ENCODE data around the gene BIRC7.
"Not testable (repeated sequence)": the region's sequence is repeated elsewhere in the genome, so short reads cannot be mapped to it uniquely, and the experiment has no call there.

Gene BIRC7

DNA sequence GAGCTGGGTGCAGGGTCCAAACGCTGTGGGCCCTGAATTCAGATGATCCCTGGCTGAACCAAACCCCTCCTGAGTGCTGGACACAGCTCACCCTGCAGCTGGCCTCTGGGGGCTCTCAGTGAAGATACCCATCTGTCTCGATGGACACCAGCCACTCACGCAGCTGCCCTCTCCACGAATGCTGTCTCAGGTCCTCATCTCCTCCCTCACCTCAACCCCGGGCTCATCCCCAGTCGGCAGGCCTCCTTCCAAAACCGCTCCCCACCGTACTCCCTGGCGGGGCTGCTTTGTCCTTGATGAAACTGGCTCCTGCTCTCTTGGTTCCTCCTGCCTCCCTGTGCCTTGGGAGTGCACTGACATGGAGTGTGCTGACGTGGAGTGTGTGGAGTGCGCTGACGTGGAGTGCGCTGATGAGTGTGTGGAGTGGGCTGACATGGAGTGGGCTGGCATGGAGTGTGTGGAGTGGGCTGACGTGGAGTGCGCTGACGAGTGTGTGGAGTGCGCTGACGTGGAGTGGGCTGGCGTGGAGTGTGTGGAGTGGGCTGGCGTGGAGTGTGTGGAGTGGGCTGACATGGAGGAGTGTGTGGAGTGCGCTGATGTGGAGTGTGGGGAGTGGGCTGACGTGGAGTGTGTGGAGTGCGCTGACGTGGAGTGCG, 15.7 kb upstream of the BIRC7 start:
- H3K4me3 ChIP-seq (ENCODE audit: low read length) = no peak overlapping the region
- H3K27me3 ChIP-seq (ENCODE audit: insufficient read depth, low read length) = peaks cover 9% of the 10 kb centered on the region; the same call in 1 of the 2 replicates
- H3K9me3 ChIP-seq (ENCODE audit: insufficient read depth, low read depth, low read length) = no peaks in the 10 kb centered on the region
- H3K36me3 ChIP-seq (ENCODE audit: insufficient read depth, low read depth, low read length) = no peaks in the 10 kb centered on the region
- H3K27ac ChIP-seq (ENCODE audit: low read length) = no peak overlapping the region
- H3K4me1 ChIP-seq (ENCODE audit: insufficient read depth, low read length) = no peaks in the 10 kb centered on the region
- H3K9ac ChIP-seq (ENCODE audit: low read depth, low read length) = no peak overlapping the region

DNA sequence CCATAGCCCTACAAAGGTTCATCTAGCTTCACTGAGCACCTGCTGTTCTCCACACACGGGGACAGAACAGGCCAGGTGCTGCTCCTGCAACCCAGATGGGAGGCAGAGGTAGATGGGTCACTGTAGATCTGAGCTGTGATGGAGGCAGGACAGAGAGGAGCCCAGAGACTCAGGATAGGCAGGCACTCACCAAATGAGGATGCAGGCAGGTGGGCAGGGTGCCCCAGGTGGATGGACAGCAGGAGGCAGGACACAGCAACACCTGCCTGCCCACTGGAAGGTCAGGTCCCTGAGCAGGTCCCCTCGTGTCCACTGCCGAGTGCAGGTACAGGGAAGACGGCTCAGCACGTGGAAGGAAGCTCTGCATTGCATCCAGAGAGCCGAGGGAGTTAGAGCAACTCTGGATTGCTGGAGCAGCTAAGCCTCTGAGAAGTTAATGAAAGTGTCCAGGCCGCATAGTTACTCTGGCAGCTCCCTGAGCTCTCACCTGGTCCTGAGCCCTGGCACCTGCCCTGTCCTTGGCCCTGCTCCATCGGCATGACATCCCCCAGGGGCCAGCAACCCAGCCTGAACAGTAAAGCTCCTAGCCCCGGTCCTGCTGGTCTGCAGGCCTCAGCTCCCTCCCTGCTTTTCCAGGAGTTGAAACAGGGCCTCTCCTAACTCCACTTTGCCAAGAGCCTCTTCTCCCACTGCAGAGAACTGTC, 14.9 kb upstream of the BIRC7 start:
- Histone ChIP-seq H3K4me1 (ENCODE audit: insufficient read depth, low read length) (no peaks in the 10 kb centered on the region), H3K9me3 (ENCODE audit: insufficient read depth, low read depth, low read length) (no peaks in the 10 kb centered on the region), H3K27me3 (ENCODE audit: insufficient read depth, low read length) (peaks cover 9% of the 10 kb centered on the region; the same call in 1 of the 2 replicates), H3K36me3 (ENCODE audit: insufficient read depth, low read depth, low read length) (no peaks in the 10 kb centered on the region), H3K9ac (ENCODE audit: low read depth, low read length) (no peak overlapping the region), H3K27ac (ENCODE audit: low read length) (no peak overlapping the region), H3K4me3 (ENCODE audit: low read length) (no peak overlapping the region)

DNA sequence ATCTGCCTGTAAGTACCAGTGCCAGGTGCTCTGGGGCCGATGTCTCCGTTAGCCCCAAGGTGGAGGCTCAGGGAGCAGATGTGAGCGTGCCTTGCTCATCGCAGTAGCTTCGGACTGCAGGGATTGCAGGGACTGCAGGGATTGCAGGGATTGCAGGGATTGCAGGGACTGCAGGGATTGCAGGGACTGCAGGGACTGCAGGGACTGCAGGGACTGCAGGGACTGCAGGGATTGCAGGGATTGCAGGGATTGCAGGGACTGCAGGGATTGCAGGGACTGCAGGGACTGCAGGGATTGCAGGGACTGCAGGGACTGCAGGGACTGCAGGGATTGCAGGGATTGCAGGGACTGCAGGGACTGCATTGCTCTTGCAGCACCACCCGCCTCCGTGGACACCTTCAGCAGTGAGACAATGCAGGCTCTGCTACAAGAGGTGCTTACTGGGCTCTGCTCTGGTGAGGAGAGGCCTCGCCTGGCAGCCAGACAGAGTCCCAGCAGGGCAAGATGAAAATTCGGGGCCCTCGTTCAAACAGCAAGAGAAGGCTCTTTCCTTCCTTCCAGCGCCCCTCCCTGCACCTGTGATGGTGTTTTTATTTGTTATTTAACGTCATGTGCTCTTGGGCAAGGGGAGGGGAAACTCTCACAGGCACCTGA, 14.2 kb upstream of the BIRC7 start:
- not testable (repeated sequence) for H3K27ac ChIP-seq (ENCODE audit: low read length); H3K4me3 ChIP-seq (ENCODE audit: low read length); H3K36me3 ChIP-seq (ENCODE audit: insufficient read depth, low read depth, low read length); H3K4me1 ChIP-seq (ENCODE audit: insufficient read depth, low read length); H3K9me3 ChIP-seq (ENCODE audit: insufficient read depth, low read depth, low read length); H3K9ac ChIP-seq (ENCODE audit: low read depth, low read length); H3K27me3 ChIP-seq (ENCODE audit: insufficient read depth, low read length)

GRCh38 chr20:63222541-63222940, 13.2 kb upstream of the BIRC7 start:
- Histone ChIP-seq H3K4me1 (ENCODE audit: insufficient read depth, low read length) (no peaks in the 10 kb centered on the region), H3K27ac (ENCODE audit: low read length) (no peak overlapping the region), H3K9ac (ENCODE audit: low read depth, low read length) (no peak overlapping the region), H3K4me3 (ENCODE audit: low read length) (no peak overlapping the region), H3K27me3 (ENCODE audit: insufficient read depth, low read length) (peaks cover 9% of the 10 kb centered on the region; the same call in 1 of the 2 replicates), H3K9me3 (ENCODE audit: insufficient read depth, low read depth, low read length) (no peaks in the 10 kb centered on the region), H3K36me3 (ENCODE audit: insufficient read depth, low read depth, low read length) (no peaks in the 10 kb centered on the region)

DNA sequence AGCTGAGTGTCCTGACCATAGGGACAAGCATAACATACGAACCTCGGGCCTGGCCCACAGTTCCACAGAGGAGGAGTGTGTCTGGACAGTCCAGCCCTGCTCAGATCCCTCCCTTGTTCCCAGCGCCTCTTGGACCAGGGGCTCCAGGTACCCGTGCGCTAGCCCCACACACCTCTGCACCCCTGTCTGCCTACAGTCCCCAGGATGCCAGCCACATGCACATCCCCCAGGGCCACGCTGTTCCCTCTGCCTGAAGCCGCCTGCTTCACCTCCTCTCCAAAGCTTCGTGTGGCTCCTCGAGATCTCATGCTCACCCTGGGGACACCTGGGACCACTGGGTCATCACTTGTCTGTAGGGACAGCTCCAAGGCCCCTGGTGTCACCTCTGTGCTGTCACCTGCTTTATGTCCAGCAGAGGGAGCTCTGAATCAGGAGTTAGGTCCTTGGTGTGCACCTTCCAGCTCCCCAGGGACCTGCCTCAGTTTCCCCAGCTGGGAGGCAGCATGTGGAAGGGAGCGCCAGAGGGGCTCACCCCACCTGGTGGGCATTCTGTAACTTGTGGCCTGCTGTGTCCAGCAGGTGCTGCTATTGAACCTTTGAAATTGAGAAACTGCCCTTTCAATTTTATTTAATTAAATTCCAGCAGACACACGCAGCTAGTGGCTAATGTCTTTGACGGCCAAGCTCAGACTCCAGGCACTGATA, 12.4 kb upstream of the BIRC7 start:
- no peak overlapping the region for H3K9ac ChIP-seq (ENCODE audit: low read depth, low read length)
- no peak overlapping the region for H3K27ac ChIP-seq (ENCODE audit: low read length)
- no peak overlapping the region for H3K4me3 ChIP-seq (ENCODE audit: low read length)
- H3K36me3 ChIP-seq (ENCODE audit: insufficient read depth, low read depth, low read length) = no peaks in the 10 kb centered on the region
- no peaks in the 10 kb centered on the region for H3K4me1 ChIP-seq (ENCODE audit: insufficient read depth, low read length)
- peaks cover 9% of the 10 kb centered on the region; the same call in 1 of the 2 replicates for H3K27me3 ChIP-seq (ENCODE audit: insufficient read depth, low read length)
- H3K9me3 ChIP-seq (ENCODE audit: insufficient read depth, low read depth, low read length) = no peaks in the 10 kb centered on the region

DNA sequence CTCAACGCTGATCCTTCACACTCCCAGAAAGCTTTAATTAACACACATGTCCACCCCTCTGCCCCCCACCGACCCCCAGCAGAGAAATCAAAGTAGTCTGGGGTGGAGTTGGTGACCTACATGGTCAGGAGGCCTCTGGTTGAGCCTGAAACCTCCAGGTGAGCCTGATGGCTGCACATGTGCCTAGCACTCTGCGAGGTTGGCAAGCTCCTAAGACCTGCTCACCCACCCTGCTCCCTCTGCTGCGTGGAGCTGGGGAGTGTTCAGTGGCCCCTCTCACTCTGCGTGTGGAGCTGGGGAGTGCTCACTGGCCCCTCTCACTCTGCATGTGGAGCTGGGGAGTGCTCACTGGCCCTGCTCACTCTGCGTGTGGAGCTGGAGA, 11.9 kb upstream of the BIRC7 start:
- peaks cover 2% of the 10 kb centered on the region; the same call in 1 of the 2 replicates for H3K4me1 ChIP-seq (ENCODE audit: insufficient read depth, low read length)
- H3K36me3 ChIP-seq (ENCODE audit: insufficient read depth, low read depth, low read length) = no peaks in the 10 kb centered on the region
- no peak overlapping the region for H3K27ac ChIP-seq (ENCODE audit: low read length)
- H3K9me3 ChIP-seq (ENCODE audit: insufficient read depth, low read depth, low read length) = no peaks in the 10 kb centered on the region
- H3K27me3 ChIP-seq (ENCODE audit: insufficient read depth, low read length) = peaks cover 9% of the 10 kb centered on the region; the same call in 1 of the 2 replicates
- H3K9ac ChIP-seq (ENCODE audit: low read depth, low read length) = no peak overlapping the region
- no peak overlapping the region for H3K4me3 ChIP-seq (ENCODE audit: low read length)

GRCh38 chr20:63224412-63225081, 11.2 kb upstream of the BIRC7 start:
- peaks cover 6% of the 10 kb centered on the region; the same call in 1 of the 2 replicates for H3K4me1 ChIP-seq (ENCODE audit: insufficient read depth, low read length)
- H3K27ac ChIP-seq (ENCODE audit: low read length) = no peak overlapping the region
- peaks cover 12% of the 10 kb centered on the region for H3K27me3 ChIP-seq (ENCODE audit: insufficient read depth, low read length)
- H3K36me3 ChIP-seq (ENCODE audit: insufficient read depth, low read depth, low read length) = no peaks in the 10 kb centered on the region
- no peak overlapping the region for H3K4me3 ChIP-seq (ENCODE audit: low read length)
- H3K9me3 ChIP-seq (ENCODE audit: insufficient read depth, low read depth, low read length) = no peaks in the 10 kb centered on the region
- H3K9ac ChIP-seq (ENCODE audit: low read depth, low read length) = no peak overlapping the region

GRCh38 chr20:63225082-63225454, 10.6 kb upstream of the BIRC7 start:
- Histone ChIP-seq H3K9me3 (ENCODE audit: insufficient read depth, low read depth, low read length) (no peaks in the 10 kb centered on the region), H3K9ac (ENCODE audit: low read depth, low read length) (no peak overlapping the region), H3K4me1 (ENCODE audit: insufficient read depth, low read length) (peaks cover 11% of the 10 kb centered on the region; the same call in 1 of the 2 replicates), H3K27me3 (ENCODE audit: insufficient read depth, low read length) (peaks cover 15% of the 10 kb centered on the region), H3K4me3 (ENCODE audit: low read length) (no peak overlapping the region), H3K36me3 (ENCODE audit: insufficient read depth, low read depth, low read length) (no peaks in the 10 kb centered on the region), H3K27ac (ENCODE audit: low read length) (no peak overlapping the region)

- Histone ChIP-seq H3K4me3 (ENCODE audit: low read length) (no peak overlapping the region), H3K27me3 (ENCODE audit: insufficient read depth, low read length) (peaks cover 11% of the 10 kb centered on the region), H3K9ac (ENCODE audit: low read depth, low read length) (no peak overlapping the region), H3K4me1 (ENCODE audit: insufficient read depth, low read length) (peaks cover 18% of the 10 kb centered on the region; the same call in 1 of the 2 replicates), H3K9me3 (ENCODE audit: insufficient read depth, low read depth, low read length) (no peaks in the 10 kb centered on the region), H3K27ac (ENCODE audit: low read length) (no peak overlapping the region), H3K36me3 (ENCODE audit: insufficient read depth, low read depth, low read length) (no peaks in the 10 kb centered on the region)
These were observed 9.4 kb upstream of the BIRC7 start for GRCh38 chr20:63226042-63226943.

GRCh38 chr20:63227260-63227659, 8.4 kb upstream of the BIRC7 start:
- Histone ChIP-seq H3K27ac (ENCODE audit: low read length) (no peak overlapping the region), H3K36me3 (ENCODE audit: insufficient read depth, low read depth, low read length) (no peaks in the 10 kb centered on the region), H3K9ac (ENCODE audit: low read depth, low read length) (no peak overlapping the region), H3K9me3 (ENCODE audit: insufficient read depth, low read depth, low read length) (no peaks in the 10 kb centered on the region), H3K4me1 (ENCODE audit: insufficient read depth, low read length) (peaks cover 18% of the 10 kb centered on the region; the same call in 1 of the 2 replicates), H3K4me3 (ENCODE audit: low read length) (no peak overlapping the region), H3K27me3 (ENCODE audit: insufficient read depth, low read length) (peaks cover 15% of the 10 kb centered on the region; the same call in 1 of the 2 replicates)
